GM06990 (cell line): ENCODE measurements around the gene ATP6V0D1.

Experiments used
- DNase-seq: peaks from one replicate; pipeline ENCODE4 v3.0.0-alpha.2; 2011; ENCODE audit not compliant: insufficient read length; ENCODE audit errors: extremely low read depth
- H3K27me3 ChIP-seq: replicated peaks from 2 replicates; pipeline ENCODE4 v1.6.0; 2011; ENCODE audit warnings: low read length; ENCODE audit not compliant: control insufficient read depth, insufficient read depth
- H3K36me3 ChIP-seq: 2 replicates; pipeline ENCODE4 v1.5.1; 2011; ENCODE audit warnings: low read length; ENCODE audit not compliant: control insufficient read depth, insufficient read depth
- H3K4me3 ChIP-seq: replicated peaks from 2 replicates; pipeline ENCODE4 v1.5.1; 2011; ENCODE audit warnings: low read depth, mild to moderate bottlenecking, control low read depth, low read length
- CTCF ChIP-seq: IDR thresholded peaks from 2 replicates; pipeline ENCODE4 v1.5.1; 2011; ENCODE audit warnings: low read length, control low read depth, mild to moderate bottlenecking, inconsistent platforms; ENCODE audit not compliant: insufficient read depth, poor library complexity, severe bottlenecking

ATP6V0D1 gene

DNA sequence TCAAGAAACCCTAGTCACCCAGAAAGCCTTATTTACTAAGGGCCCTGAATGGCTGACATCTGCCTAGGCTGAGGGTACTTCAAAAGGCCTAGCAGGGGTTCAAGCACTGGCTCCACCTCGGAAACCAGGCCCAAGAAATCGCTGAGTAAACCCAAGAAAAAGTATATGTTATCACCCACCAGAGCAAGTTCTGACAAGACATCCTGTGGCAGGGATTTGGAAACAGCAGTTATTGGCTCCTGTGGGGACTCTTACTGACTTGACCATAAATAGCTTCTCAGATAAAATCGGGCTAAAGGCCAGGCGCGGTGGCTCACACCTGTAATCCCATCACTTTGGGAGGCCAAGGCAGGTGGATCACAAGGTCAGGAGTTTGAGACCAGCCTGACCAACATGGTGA is 12.2 kb downstream of the ATP6V0D1 start:
- H3K36me3 ChIP-seq: no peaks in the 10 kb centered on the region; the same call in 1 of the 2 replicates

GRCh38 chr16:67466581-67466980 is 14.4 kb downstream of the ATP6V0D1 start:
- no peak for TF ChIP-seq CTCF
- H3K27me3 ChIP-seq: no peaks in the 10 kb centered on the region
- H3K36me3 ChIP-seq: peaks cover 1% of the 10 kb centered on the region
- no peak overlapping the region for H3K4me3 ChIP-seq
- DNase-seq: no peak

More for the DNA sequence above, 12.2 kb downstream of the ATP6V0D1 start:
- TF ChIP-seq CTCF: no peak
- no peak overlapping the region for H3K4me3 ChIP-seq
- H3K27me3 ChIP-seq: no peaks in the 10 kb centered on the region
- no peak for DNase-seq

- no peak for DNase-seq
- H3K27me3 ChIP-seq: no peaks in the 10 kb centered on the region
- peaks cover 4% of the 10 kb centered on the region for H3K36me3 ChIP-seq
- no peak overlapping the region for H3K4me3 ChIP-seq
- TF ChIP-seq CTCF: no peak
Measured at GRCh38 chr16:67464565-67464964, 16.4 kb downstream of the ATP6V0D1 start.

GRCh38 chr16:67463691-67464090 is 17.3 kb downstream of the ATP6V0D1 start:
- no peak overlapping the region for H3K4me3 ChIP-seq
- H3K27me3 ChIP-seq: no peaks in the 10 kb centered on the region
- no peak for TF ChIP-seq CTCF
- no peak for DNase-seq
- H3K36me3 ChIP-seq: peaks cover 6% of the 10 kb centered on the region

- TF ChIP-seq CTCF: no peak
- Histone ChIP-seq H3K4me3 (no peak overlapping the region), H3K27me3 (no peaks in the 10 kb centered on the region), H3K36me3 (peaks cover 6% of the 10 kb centered on the region)
- DNase-seq: no peak
Measured at GRCh38 chr16:67463059-67463458, 17.9 kb downstream of the ATP6V0D1 start.

DNA sequence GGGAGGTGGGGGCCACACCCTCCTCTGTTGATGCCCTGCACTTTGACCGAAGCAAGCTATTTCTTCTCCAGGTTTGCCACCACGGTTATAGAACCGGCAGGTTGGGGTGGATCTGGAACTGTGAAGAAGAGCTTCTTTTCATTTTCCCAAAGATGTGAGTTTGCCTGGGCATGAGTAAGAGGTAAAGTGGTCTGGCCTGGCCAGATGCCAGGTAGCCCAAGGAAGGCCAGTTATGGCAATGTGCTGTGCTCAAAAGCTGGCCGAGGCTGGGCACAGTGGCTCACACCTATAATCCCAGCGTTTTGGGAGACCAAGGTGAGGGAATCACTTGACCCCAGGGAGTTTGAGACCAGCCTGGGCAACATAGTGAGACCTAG is 18.7 kb downstream of the ATP6V0D1 start:
- Histone ChIP-seq H3K27me3 (no peaks in the 10 kb centered on the region), H3K36me3 (peaks cover 6% of the 10 kb centered on the region), H3K4me3 (no peak overlapping the region)
- no peak for DNase-seq
- no peak for TF ChIP-seq CTCF
